Breast epithelium (tissue), 4 donors: ENCODE data around the gene ANGPT4. TPM values are rescaled to one million over a fixed set of nuclear protein-coding genes. Genes with fewer than 3 reads are reported as not detected.

Experiments used
- DNase-seq, 2 donors: peaks; one replicate each; pipeline ENCODE4 v3.0.0-alpha.2; 2019; ENCODE audit warnings: low spot score in 2 of 2
- H3K27ac ChIP-seq, 2 donors: fragments of 200-600 bp; sonication (generic) in 1 of 2; one replicate each; pipeline ENCODE4 v1.5.1; 2016 to 2019; ENCODE audit warnings: mild to moderate bottlenecking in 1 of 2
- H3K27me3 ChIP-seq, 2 donors: fragments of 200-600 bp; sonication (generic) in 1 of 2; one replicate each; pipeline versions ENCODE4 v1.5.1 to v1.6.0; 2017 to 2019; ENCODE audit warnings: control low read depth in 1 of 2, mild to moderate bottlenecking in 1 of 2
- H3K36me3 ChIP-seq: fragments of 200-600 bp; one replicate; pipeline ENCODE4 v1.5.1; 2019
- H3K4me1 ChIP-seq, 2 donors: fragments of 200-600 bp; sonication (generic); one replicate each; pipeline ENCODE4 v1.5.1; 2016 to 2019; ENCODE audit warnings: control low read depth in 1 of 2
- H3K4me3 ChIP-seq, 3 donors: fragments of 200-600 bp; sonication (generic); 1 replicate in 2 of 3; 2 replicates in 1 of 3; pipeline ENCODE4 v1.5.1; 2016 to 2019; ENCODE audit warnings: mild to moderate bottlenecking in 3 of 3, moderate library complexity in 2 of 3
- H3K9me3 ChIP-seq, 2 donors: fragments of 200-600 bp; sonication (generic) in 1 of 2; one replicate each; pipeline ENCODE4 v1.5.1; 2016 to 2019; ENCODE audit warnings: control low read depth in 1 of 2
- POLR2A ChIP-seq: fragments of 450-650 bp; IDR thresholded peaks from one replicate; pipeline ENCODE4 v1.6.1; 2016; ENCODE audit warnings: antibody characterized with exemption, mild to moderate bottlenecking, moderate library complexity
- POLR2AphosphoS5 ChIP-seq, 3 donors: sonication (generic); formaldehyde crosslinking; IDR thresholded peaks; one replicate each; pipeline ENCODE4 v1.6.1; 2017; ENCODE audit warnings: antibody characterized with exemption in 3 of 3
- intact Hi-C: fragments of 100-400 bp; cut with DNase I; formaldehyde crosslinking; loops from one replicate; pipeline ENCODE4 v1.15.1; 2023; ENCODE audit warnings: low total_unique reads
- total RNA-seq, 3 donors: library from RNA; depleted of rRNA; stranded (reverse); fragments of >200 nt; gene quantifications; one replicate each; pipeline ENCODE4 v1.1.0, GENCODE V29; 2016
- TF ChIP-seq, protein P1 (sequence below), 3 donors: fragments of 450-650 bp; IDR thresholded peaks; one replicate each; pipeline ENCODE4 v1.5.1; 2016 to 2017; ENCODE audit warnings: antibody characterized with exemption in 3 of 3, mild to moderate bottlenecking in 3 of 3, moderate library complexity in 3 of 3

ANGPT4 gene
- total RNA-seq, 3 donors from 2014 or later = 0.66 to 18.4 (median 1.0) TPM

GRCh38 chr20:914727-915498, 1.2 kb downstream of the ANGPT4 start:
- Histone ChIP-seq H3K27me3 (peaks cover 0 to 12% of the 10 kb centered on the region in 2 donors), H3K4me1 (no peaks in the 10 kb centered on the region), H3K9me3 (no peaks in the 10 kb centered on the region), H3K4me3 (peak overlapping the region in 2 of 3 donors; percentile 3 to 5), H3K27ac (no peak overlapping the region), H3K36me3 (no peaks in the 10 kb centered on the region)
- no peak for DNase-seq
- TF ChIP-seq, protein P1, sequence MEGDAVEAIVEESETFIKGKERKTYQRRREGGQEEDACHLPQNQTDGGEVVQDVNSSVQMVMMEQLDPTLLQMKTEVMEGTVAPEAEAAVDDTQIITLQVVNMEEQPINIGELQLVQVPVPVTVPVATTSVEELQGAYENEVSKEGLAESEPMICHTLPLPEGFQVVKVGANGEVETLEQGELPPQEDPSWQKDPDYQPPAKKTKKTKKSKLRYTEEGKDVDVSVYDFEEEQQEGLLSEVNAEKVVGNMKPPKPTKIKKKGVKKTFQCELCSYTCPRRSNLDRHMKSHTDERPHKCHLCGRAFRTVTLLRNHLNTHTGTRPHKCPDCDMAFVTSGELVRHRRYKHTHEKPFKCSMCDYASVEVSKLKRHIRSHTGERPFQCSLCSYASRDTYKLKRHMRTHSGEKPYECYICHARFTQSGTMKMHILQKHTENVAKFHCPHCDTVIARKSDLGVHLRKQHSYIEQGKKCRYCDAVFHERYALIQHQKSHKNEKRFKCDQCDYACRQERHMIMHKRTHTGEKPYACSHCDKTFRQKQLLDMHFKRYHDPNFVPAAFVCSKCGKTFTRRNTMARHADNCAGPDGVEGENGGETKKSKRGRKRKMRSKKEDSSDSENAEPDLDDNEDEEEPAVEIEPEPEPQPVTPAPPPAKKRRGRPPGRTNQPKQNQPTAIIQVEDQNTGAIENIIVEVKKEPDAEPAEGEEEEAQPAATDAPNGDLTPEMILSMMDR (IDR thresholded peaks at IDR 0.05) = no peak
- TF ChIP-seq POLR2AphosphoS5 (IDR thresholded peaks at IDR 0.05) (no peak), POLR2A (no peak)
- intact Hi-C loops = no loop called here

DNA sequence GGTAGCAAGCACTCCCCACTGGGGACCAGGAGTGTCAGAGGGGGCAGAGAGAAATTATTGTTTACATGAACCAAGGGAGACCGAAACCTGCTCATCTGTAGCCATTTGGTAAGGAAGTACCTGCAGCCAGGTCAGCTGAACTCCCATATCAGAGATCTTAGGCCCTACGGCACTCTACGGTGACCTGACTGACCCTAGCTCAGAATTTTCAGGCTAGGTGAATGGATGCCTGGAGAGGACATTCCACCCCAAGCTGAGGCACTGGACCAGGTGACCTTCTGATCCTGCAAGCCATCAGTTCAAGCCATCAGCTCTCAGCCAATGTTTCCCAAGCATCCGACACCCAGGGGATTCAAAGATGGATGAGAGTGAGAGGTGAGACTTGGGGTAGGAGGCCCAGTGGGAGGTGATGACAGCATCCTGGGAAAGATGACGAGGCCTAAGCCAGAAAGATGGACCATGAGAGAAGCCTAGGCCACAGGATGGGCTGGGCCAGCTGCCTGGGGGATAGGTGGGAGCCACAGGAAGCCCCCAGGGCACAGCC, 2.8 kb downstream of the ANGPT4 start:
- TF ChIP-seq, protein P1 (IDR thresholded peaks at IDR 0.05) = no peak
- TF ChIP-seq POLR2A = no peak
- no peak for TF ChIP-seq POLR2AphosphoS5 (IDR thresholded peaks at IDR 0.05)
- no peak overlapping the region for H3K27ac ChIP-seq
- no peak overlapping the region for H3K4me3 ChIP-seq
- H3K36me3 ChIP-seq = no peaks in the 10 kb centered on the region
- peaks cover 0 to 12% of the 10 kb centered on the region in 2 donors for H3K27me3 ChIP-seq
- no peaks in the 10 kb centered on the region for H3K4me1 ChIP-seq
- intact Hi-C loops = no loop called here
- DNase-seq = no peak
- no peaks in the 10 kb centered on the region for H3K9me3 ChIP-seq

- DNase-seq = no peak
- Histone ChIP-seq H3K4me3 (no peak overlapping the region), H3K36me3 (no peaks in the 10 kb centered on the region), H3K4me1 (no peaks in the 10 kb centered on the region), H3K27ac (peak overlapping the region in 1 of 2 donors; percentile 68), H3K9me3 (no peaks in the 10 kb centered on the region), H3K27me3 (peaks cover 0 to 12% of the 10 kb centered on the region in 2 donors)
- intact Hi-C loops = loop anchor here (1.0 kb wide), 1 partner anchor 21 kb away; no protein-coding TSS in a partner anchor
- TF ChIP-seq POLR2AphosphoS5 (IDR thresholded peaks at IDR 0.05) (no peak), POLR2A (no peak)
- TF ChIP-seq, protein P1 (IDR thresholded peaks at IDR 0.05) = no peak
Observed at GRCh38 chr20:911882-912600, 4.1 kb downstream of the ANGPT4 start.

GRCh38 chr20:910870-911770, 5.0 kb downstream of the ANGPT4 start:
- Histone ChIP-seq H3K36me3 (no peaks in the 10 kb centered on the region), H3K4me1 (no peaks in the 10 kb centered on the region), H3K9me3 (no peaks in the 10 kb centered on the region), H3K4me3 (no peak overlapping the region), H3K27ac (peak overlapping the region in 1 of 2 donors; percentile 68), H3K27me3 (peaks cover 0 to 12% of the 10 kb centered on the region in 2 donors)
- no peak for DNase-seq
- TF ChIP-seq POLR2A = no peak
- TF ChIP-seq POLR2AphosphoS5 (IDR thresholded peaks at IDR 0.05) = no peak
- TF ChIP-seq, protein P1 (IDR thresholded peaks at IDR 0.05) = no peak
- intact Hi-C loops = loop anchor here (1.0 kb wide), 1 partner anchor 20 kb away; no protein-coding TSS in a partner anchor
